AG08395 (cell line): ENCODE measurements around the gene KCNMA1.

ENCODE experiments used
- DNase-seq: peaks from one replicate; pipeline ENCODE4 v3.0.0; 2012; ENCODE audit warnings: mixed read lengths, low spot score

KCNMA1 gene

GRCh38 chr10:77079592-77080300, 557.9 kb downstream of the KCNMA1 start:
- no peak for DNase-seq

- DNase-seq = no peak
Observed at GRCh38 chr10:77077316-77077945, 560.2 kb downstream of the KCNMA1 start.

GRCh38 chr10:77075926-77076325, 561.7 kb downstream of the KCNMA1 start:
- DNase-seq = no peak

GRCh38 chr10:77074104-77074624, 563.4 kb downstream of the KCNMA1 start:
- DNase-seq = no peak

- DNase-seq = no peak
Observed at GRCh38 chr10:77073663-77073960, 564.0 kb downstream of the KCNMA1 start.

DNA sequence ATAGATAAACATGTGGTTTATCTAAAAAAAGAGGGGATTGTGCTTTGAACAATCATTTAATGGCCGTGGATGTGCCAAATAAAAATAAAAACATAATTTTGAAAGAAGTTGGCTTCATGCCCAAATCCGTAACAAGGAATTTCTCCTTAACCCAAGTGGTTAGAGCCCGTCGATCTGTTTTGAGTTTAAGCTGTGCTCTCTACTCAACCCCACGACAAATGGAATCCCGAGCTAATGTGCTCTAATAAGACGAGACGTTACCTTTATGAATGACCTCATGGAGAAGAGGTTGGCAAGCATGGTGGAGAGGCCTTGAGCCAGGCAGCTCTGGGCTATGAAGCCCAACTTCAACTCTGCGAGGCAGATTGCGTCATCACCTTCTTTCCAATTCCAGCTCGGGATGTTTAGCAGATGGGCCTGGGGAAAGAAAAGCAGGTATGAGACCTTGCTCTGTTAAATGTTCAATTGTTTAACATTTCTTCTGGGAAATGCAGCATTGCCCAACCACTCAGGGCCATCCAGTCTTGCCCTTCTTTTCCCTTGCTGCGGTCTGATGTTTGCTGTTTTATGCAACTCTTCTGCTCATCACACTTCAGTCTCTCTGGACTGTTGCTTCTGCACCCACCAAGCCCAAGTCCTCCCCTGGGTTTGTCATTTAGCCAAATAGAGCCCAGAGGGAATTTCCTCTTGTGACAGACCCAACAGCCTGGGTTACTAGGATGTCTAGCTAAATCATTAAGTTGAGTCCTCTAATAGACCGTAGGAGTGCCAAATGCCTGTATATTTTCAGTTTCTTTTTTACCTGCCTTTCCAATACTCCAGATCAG, 564.6 kb downstream of the KCNMA1 start:
- peak; percentile 22 for DNase-seq

- no peak for DNase-seq
Observed at GRCh38 chr10:77072361-77072835, 565.2 kb downstream of the KCNMA1 start.

- no peak for DNase-seq
Observed at GRCh38 chr10:77071956-77072355, 565.7 kb downstream of the KCNMA1 start.

- no peak for DNase-seq
Observed at GRCh38 chr10:77071001-77071511, 566.6 kb downstream of the KCNMA1 start.

- DNase-seq = no peak
Observed at GRCh38 chr10:77070346-77070745, 567.3 kb downstream of the KCNMA1 start.

DNA sequence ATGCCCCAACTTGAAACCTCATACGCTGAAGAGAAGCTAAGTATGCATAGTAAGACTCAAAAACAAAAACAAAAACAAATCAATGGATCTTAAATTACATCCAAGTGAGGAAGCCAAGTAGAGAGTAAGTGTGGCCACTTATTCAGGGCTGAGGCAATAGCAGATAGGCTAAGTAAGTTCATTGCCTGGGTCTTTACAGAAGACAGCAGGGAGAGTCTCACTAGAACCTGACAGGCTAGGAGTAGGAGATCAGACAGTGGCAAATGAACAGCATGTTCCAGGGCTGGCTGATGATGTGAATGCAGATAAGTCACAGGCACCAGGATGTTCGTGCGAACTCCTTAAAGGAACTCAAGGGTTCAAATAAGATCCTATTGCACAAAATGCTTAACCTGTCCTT, 568.6 kb downstream of the KCNMA1 start:
- no peak for DNase-seq

- DNase-seq = no peak
Observed at GRCh38 chr10:77068272-77068671, 569.3 kb downstream of the KCNMA1 start.

GRCh38 chr10:77062381-77062780, 575.2 kb downstream of the KCNMA1 start:
- no peak for DNase-seq

DNA sequence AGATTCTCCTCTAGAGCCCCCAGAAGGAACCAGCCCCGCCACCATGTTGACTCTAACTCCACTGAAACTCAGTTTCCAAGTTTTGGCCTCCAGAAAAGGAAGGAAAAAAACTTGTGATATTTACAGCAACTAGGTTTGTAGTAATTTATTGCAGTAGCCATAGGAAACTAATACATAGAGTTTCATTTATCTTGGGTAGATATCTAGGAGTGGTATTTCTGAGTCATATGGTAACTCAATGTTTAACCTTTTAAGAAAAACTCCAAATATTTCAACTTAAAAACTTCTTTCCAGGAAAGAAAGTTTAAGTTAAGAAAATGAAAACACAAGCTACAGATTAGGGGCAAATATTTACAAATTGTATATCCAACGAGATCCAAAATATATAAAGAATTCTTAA, 576.7 kb downstream of the KCNMA1 start:
- DNase-seq = no peak

DNA sequence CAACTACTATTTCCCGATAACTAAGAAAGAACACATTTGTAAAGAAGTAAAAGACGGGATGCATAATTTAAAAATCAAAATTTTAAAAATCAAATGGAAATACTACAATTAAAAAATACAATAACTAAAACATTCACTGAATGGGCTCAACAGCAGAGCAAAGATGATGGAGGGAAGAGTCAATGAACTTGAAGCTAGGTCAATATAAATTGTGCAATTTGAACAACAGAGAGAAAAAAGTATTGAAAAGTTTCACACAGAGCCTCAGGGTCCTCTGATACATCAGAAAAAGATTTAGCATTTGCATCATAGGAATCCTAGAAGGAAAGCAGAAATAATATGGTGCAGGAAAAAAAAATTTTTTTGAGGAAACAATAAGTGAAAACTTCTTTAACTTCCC, 581.0 kb downstream of the KCNMA1 start:
- DNase-seq = no peak

DNA sequence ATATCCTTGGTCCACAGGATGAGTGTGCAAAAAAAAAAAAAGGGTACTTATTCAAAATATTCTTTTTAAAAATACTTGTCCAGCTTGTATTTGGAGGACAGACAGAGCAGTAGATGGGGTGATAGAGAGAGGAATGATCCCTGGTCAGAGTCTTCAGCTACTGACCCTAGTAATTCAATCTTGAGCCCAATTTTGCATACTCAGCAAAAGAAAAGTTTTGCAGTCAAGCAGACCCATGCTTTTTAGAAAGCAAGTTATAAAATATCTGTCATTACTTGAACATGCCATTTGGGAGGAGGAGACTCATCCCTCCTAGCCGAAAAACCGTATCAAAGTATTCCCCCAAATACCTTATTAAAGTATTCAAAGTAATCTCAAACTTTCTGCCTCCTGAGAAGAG, 585.0 kb downstream of the KCNMA1 start:
- no peak for DNase-seq

DNA sequence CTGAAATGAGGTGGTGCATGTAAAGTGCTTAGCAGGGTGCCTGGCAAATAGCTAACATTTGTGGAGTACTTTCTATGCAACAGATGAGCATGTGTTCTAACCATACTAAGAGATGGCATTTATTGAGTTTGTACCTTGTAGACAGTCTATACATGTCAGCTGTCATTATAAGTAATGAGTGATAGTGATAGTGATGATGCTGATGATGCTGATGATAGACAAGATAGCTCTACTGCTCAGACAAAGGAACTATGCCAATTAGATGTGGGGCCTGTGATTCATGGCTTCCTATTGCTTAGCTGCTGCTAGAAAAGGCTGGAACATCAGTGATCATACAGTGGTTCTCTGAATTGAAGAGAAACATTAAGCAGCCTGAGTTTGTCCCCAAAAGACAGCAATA, 585.8 kb downstream of the KCNMA1 start:
- DNase-seq = no peak

GRCh38 chr10:77049896-77050295, 587.7 kb downstream of the KCNMA1 start:
- peak; percentile 33 for DNase-seq

DNA sequence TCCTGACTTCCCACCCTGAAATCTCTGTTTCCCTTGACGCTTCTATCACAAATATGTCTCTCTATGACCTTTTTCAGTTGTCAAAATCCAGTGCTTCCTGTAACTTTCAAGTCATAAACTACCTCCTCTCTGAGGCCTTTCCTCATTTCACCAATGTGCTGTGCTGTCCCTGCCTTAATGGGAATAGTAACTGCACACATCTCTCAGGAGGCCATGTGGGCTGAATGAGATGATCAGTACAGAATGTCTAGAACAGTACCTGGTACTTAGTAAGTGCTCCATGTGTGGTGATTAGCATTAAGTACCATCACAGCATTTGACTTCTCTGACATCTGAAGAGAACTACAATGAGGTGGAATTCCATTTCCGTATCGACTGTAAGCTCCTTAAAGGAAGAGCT, 588.5 kb downstream of the KCNMA1 start:
- no peak for DNase-seq

DNA sequence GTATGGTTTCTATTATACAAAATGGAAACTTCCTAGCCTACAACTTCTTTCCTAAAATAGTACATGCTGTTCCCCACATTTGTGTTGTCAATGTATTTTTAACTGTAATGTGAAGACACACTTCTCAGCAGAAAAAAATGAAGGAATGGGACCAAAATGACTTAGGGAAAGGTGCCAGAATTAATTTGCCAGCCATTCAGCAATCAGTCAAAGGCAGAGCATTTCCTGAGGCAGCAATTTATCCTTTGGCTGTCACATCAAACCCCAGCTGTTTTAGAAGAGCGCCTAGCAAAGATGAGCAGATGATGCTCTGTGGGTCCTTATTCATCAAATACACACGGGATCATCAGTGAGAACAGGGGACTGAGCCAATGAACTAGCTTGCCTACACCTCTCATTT, 592.5 kb downstream of the KCNMA1 start:
- DNase-seq = no peak

GRCh38 chr10:77043420-77043763, 594.2 kb downstream of the KCNMA1 start:
- no peak for DNase-seq

DNA sequence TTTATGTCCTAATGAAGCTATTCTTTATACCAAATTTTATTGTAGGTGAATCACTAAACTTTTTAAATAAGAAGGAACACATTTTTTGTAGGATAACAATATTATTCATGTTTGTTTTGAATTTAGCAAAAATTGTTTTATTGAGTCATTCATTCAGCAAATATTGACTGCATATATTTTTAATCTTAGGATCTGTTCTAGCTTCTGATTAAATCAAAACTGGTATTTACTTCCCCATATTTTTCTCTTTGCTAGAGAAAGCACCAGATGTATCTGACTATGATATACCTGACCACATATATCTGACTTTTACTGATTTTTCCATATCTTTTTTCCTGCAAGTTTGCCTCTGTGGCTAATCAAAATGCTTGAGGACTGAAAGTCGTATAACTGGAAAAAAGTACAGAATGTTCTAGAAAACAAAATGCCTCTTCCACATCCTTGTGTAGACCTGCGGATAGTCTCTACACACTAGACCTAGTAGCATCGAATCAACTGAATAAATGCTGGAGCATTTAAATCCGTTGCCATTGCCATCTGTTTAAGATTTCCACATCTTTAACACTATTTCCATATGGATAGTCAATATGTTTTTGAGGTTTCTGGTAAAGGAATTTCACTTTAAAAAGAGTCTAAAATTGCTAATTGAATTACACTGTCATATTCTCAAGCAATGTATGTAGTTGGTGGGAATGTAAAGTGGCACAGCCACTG, 594.7 kb downstream of the KCNMA1 start:
- no peak for DNase-seq
